GM12873 (cell line): ENCODE measurements around the gene HBS1L.

Experiments used
- TF ChIP-seq, protein P1 (sequence below): IDR thresholded peaks from 2 replicates; pipeline ENCODE4 v1.5.1; 2012; ENCODE audit warnings: low read depth, mild to moderate bottlenecking, moderate library complexity, low read length, control low read depth; ENCODE audit not compliant: insufficient read depth; ENCODE audit errors: missing control alignments

The HBS1L gene

DNA sequence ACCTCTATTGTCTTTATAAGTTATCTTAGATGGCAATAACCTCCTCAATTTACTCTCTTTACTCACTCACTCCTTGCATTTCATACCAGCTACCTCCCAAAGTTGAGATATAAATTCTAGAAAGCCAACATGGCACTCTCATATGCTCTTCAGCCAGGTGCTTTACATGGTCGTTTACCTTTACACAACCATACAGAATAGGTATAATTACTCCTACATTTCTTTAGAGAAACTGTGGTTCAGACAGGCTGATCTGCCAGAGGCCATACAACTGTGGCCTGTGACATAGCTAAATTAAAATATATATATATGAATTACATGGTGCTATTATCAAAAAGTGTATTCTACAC, 45.7 kb downstream of the HBS1L start:
- TF ChIP-seq, protein P1, sequence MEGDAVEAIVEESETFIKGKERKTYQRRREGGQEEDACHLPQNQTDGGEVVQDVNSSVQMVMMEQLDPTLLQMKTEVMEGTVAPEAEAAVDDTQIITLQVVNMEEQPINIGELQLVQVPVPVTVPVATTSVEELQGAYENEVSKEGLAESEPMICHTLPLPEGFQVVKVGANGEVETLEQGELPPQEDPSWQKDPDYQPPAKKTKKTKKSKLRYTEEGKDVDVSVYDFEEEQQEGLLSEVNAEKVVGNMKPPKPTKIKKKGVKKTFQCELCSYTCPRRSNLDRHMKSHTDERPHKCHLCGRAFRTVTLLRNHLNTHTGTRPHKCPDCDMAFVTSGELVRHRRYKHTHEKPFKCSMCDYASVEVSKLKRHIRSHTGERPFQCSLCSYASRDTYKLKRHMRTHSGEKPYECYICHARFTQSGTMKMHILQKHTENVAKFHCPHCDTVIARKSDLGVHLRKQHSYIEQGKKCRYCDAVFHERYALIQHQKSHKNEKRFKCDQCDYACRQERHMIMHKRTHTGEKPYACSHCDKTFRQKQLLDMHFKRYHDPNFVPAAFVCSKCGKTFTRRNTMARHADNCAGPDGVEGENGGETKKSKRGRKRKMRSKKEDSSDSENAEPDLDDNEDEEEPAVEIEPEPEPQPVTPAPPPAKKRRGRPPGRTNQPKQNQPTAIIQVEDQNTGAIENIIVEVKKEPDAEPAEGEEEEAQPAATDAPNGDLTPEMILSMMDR: no peak

DNA sequence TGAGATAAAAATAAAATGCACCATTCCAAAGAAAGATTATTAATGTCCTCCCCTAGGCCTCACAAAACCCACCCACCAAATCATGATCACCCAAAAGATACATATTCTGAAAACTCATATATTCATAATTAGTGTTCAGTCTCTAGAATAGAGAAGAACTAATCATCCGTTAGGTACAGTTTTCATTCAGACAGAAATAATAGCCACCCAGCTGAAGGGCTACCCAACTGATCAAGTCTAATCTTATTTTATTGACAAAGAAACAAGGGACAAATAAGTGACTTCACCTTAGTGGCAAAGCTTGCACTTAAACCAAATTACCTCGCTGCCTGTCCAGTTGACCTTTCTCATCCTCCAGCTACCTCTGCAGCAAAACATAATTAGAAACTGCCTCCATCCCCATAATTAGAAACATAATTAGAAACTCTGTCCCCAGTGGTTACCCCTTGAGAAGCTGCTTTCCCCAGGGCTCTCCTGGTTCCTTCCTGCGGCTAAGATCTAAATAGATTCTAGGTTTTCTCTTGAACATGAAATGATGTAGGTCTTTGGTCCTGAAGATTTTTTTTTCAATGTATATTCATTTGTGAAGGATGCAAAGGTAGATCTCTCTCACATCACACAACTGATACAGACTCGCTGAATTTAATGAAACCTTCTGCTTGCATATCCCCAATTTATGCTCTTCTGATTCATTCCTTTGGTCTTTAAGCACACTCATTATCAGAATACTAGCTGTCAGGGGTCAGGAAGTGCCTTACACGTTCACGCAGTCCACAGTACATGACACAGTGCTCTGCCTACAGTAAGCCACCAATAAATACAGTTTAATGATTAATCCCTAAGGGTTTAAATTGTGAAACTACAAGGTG, 46.3 kb downstream of the HBS1L start:
- TF ChIP-seq, protein P1: no peak

DNA sequence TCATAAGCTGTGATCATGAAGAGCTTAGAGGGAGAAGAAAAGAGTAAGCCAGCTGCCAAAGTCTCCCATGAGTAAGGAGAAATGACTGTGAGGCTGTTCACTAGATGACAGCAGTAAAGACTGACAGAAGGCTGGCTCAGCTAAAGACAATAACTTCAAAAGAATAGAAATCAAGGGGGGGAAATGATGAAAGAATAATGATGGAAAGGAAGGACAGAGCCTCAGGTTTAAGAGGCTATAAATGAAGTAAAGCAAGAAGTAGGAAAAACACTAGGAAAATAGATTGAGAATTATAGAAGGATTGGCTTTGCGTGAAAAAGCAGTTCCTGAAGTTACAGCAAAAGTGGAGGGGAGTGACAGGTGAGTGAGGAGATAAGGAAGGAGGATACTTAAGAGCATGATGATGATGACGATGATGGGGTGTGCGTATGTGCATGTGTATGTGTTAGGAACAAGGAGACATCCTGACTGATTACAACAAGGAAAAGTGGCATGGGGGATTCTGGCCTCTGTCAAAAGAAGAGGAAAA, 48.2 kb downstream of the HBS1L start:
- TF ChIP-seq, protein P1: no peak

DNA sequence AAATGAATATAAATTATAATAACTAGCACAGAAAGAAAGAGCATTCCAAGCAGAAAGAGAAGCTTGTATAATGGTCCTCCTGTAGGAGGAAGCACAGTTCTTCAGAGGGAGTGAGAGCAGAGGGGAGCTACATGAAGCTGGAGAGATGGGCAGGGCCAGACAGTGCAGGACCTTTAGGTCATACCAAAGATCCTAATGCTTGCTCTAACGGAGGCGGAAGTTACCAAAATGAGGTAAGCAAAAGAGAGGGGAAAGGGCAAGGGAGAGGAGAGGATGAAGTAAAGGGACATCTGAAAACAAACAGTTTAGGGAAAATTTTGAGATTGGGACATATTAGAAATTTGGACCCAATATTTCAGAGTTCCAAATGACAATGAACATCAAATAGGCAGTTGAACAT, 50.2 kb downstream of the HBS1L start:
- TF ChIP-seq, protein P1: no peak

GRCh38 chr6:135002974-135003703, 51.5 kb downstream of the HBS1L start:
- TF ChIP-seq, protein P1: no peak

DNA sequence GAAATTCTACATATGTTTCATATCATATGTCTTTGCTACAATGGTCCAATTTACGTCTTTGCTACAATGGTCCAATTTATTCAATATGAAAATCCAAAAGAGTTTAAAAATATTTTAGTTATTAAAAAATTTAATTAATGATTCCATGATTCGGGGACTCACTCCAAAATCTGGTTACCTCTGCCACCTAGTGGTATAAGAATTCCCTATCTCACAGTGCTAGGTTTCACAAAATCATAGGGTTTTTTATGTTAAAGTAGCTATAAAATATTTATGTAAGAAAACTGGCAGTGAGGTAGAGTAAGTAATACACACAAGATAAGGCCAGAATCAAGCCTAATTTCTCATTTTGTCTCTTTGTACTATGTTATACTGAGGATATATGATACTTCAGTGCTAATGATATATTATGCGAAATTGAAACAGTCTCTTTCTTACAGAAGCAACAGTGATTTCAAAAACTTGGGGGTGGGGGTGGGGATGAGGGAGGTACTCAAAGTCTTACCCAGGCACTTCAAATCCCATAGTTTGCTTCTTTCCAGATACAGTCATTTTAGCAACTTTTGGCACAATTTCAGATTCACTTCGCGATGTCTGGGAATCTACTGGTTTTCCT, 52.3 kb downstream of the HBS1L start:
- TF ChIP-seq, protein P1: peak; percentile 46

DNA sequence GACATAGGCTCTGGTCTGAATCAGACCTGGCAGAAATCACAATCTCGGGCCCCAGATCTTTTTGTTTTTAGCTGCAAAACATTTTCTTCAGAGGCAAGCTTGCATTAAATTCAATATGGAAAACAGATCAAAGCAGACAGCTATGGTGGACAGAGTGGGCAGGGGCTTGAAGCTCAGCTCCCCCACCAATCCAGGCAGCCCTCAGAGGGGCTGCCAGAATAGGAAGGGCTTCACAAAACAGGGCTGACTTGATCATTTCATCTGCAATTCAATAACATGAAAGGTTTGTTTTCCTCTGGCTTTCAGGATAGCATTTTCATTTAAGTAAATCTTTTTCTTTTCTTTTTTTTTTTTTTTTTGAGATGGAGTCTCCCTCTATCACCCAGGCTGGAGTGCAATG, 55.5 kb downstream of the HBS1L start:
- TF ChIP-seq, protein P1: no peak
